Activated naive CD8-positive, alpha-beta T cell treated with anti-CD3 and anti-CD28 coated beads, Interleukin-2, amount 50 U/mL, for 24 hours (primary cell): ENCODE measurements around the gene FLAD1.

Experiments
- ATAC-seq: fragments of 150-1000 bp; cut with Tn5 transposase; one replicate; pipeline ENCODE4 v1.10.0; 2021
- DNase-seq: peaks from one replicate; pipeline ENCODE4 v3.0.0; 2021
- H3K27ac Mint-ChIP-seq: one replicate; pipeline ENCODE4 v1.8.0; 2021; ENCODE audit warnings: mild to moderate bottlenecking, mixed read lengths
- H3K27me3 Mint-ChIP-seq: one replicate; pipeline ENCODE4 v1.8.0; 2021; ENCODE audit warnings: mixed read lengths
- H3K36me3 Mint-ChIP-seq: one replicate; pipeline ENCODE4 v1.8.0; 2021; ENCODE audit warnings: low read depth, mixed read lengths
- H3K4me1 Mint-ChIP-seq: one replicate; pipeline ENCODE4 v1.8.0; 2021; ENCODE audit warnings: mixed read lengths
- H3K4me3 Mint-ChIP-seq: one replicate; pipeline ENCODE4 v1.8.0; 2021; ENCODE audit warnings: mild to moderate bottlenecking, moderate library complexity, mixed read lengths
- H3K9me3 Mint-ChIP-seq: one replicate; pipeline ENCODE4 v1.8.0; 2021; ENCODE audit warnings: mixed read lengths

The FLAD1 gene

DNA sequence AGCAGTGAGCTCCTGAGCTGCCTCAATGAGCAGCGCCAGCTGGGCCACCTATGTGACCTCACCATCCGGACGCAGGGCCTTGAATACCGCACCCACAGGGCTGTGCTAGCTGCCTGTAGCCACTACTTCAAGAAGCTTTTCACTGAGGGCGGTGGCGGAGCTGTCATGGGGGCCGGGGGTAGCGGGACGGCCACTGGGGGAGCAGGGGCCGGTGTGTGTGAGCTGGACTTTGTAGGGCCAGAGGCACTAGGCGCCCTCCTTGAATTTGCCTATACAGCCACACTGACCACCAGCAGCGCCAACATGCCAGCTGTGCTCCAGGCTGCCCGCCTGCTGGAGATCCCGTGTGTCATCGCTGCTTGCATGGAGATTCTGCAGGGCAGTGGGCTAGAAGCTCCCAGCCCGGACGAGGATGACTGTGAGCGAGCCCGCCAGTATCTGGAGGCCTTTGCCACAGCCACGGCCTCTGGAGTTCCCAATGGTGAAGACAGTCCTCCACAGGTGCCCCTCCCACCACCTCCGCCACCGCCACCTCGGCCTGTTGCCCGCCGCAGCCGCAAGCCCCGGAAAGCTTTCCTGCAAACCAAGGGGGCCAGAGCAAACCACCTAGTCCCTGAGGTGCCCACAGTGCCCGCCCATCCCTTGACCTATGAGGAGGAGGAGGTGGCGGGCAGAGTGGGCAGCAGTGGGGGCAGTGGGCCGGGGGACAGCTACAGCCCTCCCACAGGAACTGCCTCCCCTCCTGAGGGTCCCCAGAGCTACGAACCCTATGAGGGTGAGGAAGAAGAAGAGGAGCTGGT lies 31.8 kb downstream of the FLAD1 start:
- Mint-ChIP-seq H3K4me1 (peaks cover 71% of the 10 kb centered on the region), H3K27ac (no peak overlapping the region), H3K9me3 (no peaks in the 10 kb centered on the region), H3K36me3 (no peaks in the 10 kb centered on the region), H3K27me3 (no peaks in the 10 kb centered on the region), H3K4me3 (no peak overlapping the region)
- DNase-seq (no peak), ATAC-seq (no peak)

DNA sequence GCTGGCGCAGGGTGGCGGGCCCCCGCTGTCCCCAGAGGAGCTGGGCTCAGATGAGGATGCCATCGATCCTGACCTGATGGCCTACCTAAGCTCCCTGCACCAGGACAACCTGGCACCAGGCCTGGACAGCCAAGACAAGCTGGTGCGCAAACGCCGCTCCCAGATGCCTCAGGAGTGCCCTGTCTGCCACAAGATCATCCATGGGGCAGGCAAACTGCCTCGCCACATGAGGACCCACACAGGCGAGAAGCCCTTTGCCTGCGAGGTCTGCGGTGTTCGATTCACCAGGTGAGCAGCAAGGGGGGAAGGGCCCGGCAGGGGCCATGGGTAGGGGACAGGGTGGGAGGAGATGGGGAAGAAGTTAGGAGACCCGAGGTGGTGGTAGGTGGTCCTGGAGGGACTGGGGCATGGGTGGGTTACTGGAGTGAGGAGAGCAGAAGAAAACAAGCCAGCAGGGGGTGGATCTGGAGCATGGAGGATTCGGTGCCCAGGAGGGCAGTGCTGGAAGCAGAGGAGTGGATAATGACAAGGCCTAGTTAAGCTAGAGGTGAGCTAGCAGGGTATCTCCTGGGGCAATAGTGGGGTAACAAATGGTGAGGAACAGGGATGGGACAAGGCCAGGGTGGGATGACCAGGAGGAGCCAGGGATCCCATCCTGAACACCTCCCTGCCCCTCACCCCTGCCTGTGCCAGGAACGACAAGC lies 32.5 kb downstream of the FLAD1 start:
- Mint-ChIP-seq H3K27ac (no peak overlapping the region), H3K36me3 (no peaks in the 10 kb centered on the region), H3K4me3 (no peak overlapping the region), H3K4me1 (peaks cover 66% of the 10 kb centered on the region), H3K27me3 (no peaks in the 10 kb centered on the region), H3K9me3 (no peaks in the 10 kb centered on the region)
- ATAC-seq: no peak
- DNase-seq: no peak

DNA sequence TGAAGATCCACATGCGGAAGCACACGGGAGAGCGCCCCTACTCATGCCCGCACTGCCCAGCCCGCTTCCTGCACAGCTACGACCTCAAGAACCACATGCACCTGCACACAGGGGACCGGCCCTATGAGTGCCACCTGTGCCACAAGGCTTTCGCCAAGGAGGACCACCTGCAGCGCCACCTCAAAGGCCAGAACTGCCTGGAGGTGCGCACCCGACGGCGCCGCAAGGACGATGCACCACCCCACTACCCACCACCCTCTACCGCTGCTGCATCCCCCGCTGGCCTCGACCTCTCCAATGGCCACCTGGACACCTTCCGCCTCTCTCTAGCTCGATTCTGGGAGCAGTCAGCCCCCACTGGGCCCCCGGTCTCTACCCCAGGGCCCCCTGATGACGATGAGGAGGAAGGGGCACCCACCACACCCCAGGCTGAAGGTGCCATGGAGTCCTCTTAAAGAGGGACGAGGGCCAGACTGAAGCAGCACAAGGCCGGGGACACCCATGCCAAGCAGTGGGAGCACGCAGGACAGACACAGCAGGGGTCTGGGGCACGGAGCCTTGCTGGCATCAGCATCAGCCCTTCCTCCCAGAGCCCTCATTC lies 33.2 kb downstream of the FLAD1 start:
- no peaks in the 10 kb centered on the region for H3K36me3 Mint-ChIP-seq
- ATAC-seq: no peak

DNA sequence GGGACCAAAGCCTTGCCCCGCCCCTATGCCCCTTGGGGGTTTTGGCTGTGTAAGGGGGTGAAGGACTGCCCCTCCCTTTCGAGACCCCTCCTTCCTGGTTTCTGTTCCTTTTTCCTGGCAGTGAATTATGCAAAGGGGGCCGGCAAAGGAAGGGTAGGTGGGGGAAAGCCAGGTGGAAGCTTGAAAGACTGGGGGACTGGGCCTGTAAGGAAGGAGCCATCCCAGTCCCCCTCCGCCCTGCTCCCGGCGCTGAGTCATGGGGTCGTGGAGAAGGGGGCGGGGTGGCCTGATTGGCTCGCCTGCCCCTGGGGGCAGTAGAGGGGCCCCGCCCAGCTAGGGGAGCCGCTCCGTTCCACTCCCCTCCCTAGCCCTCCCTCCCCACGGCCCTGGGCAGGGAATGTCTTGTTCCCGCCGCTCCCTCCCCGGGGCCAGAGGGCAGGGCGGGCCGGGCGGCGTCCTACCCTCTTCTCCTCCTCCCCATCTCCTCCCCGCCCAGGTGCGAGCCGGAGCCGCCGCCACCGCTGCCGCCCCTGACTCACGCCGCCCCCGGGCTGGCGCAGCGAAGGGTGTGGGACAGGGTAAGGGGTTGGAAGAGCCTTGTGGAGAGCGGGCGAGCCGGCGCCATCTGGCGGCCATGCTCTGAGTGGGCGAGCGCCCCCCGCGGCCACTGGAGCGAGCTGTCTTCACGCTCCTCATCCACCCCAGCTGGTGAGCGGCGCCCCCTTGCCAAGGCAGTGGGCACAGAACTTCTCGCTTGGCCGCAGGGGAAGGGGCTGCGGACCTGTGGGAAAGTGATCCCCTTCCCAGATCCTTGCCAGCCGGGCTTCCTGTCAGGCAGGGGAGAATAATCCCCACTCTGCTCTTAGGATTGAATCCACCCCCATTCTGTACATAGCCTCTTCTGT lies 34.1 kb downstream of the FLAD1 start:
- Mint-ChIP-seq H3K27me3 (no peaks in the 10 kb centered on the region), H3K36me3 (no peaks in the 10 kb centered on the region), H3K27ac (peak overlapping the region; percentile 54)

More for the DNA sequence above, 33.2 kb downstream of the FLAD1 start:
- DNase-seq: no peak
- Mint-ChIP-seq H3K4me3 (no peak overlapping the region), H3K27ac (no peak overlapping the region), H3K4me1 (peaks cover 60% of the 10 kb centered on the region), H3K27me3 (no peaks in the 10 kb centered on the region), H3K9me3 (no peaks in the 10 kb centered on the region)

DNA sequence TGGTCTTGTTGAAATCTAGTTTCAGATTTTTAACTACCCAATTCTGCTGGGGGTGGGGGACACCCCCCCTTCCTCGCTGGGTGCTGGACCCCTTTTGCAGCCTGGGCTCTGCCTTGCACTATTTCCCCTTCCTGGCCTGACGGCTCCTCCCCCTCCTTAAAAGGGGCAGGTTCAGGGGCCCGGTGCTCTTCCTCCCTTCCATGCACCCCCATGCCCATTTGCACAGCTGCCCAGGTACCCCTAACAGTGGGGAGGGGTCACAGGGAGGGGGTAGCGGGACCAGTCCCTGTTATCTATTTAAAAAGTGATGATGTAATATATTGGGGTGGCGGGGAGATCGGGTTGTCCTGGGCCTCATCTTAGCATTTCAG lies 34.8 kb downstream of the FLAD1 start:
- peak overlapping the region; percentile 54 for H3K27ac Mint-ChIP-seq
- H3K9me3 Mint-ChIP-seq: no peaks in the 10 kb centered on the region
- DNase-seq (no peak), ATAC-seq (no peak)
- peaks cover 50% of the 10 kb centered on the region for H3K4me1 Mint-ChIP-seq
- peak overlapping the region; percentile 59 for H3K4me3 Mint-ChIP-seq
- no peaks in the 10 kb centered on the region for H3K36me3 Mint-ChIP-seq
- H3K27me3 Mint-ChIP-seq: no peaks in the 10 kb centered on the region

More for the DNA sequence above, 34.1 kb downstream of the FLAD1 start:
- Mint-ChIP-seq H3K4me1 (peaks cover 56% of the 10 kb centered on the region), H3K4me3 (peak overlapping the region; percentile 59), H3K9me3 (no peaks in the 10 kb centered on the region)
- DNase-seq (peak; percentile 92), ATAC-seq (peak; percentile 95)

DNA sequence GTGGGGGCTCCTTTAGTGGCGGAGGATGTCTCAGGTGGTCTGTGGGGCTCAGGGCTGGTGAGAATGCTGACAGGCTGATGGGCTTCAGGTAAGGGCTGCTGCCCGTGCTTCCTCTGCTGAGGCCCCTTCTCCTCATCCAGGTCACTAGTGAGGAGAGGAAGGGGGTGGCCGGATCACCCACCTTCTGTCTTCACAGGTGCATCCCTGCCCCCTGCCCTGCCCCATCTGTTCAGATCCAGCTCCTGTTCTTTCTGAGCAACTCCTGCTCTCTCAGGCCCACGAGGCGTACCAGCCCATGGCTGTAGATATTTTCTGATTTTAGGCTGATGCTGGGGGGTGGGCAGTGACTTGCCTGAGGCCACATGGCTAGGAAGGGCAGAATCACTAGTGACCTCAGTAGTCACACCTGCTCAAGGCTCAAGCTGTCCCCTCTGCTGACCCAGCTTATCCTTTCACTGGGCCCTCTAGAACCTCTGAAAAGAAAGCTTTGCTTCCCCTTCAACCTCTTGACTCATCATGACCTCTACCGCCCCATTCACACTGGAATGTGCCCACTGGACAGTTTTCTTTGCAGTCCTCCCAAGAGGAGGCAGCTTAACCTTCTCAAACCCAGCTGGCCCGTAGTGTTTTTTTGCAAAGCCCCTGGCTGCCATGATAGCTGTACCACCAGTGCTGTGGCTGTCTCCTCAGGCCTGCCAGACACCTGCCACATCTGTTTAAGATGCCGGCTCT lies 35.6 kb downstream of the FLAD1 start:
- H3K4me3 Mint-ChIP-seq: no peak overlapping the region
- H3K36me3 Mint-ChIP-seq: no peaks in the 10 kb centered on the region
- ATAC-seq (no peak), DNase-seq (no peak)
- no peaks in the 10 kb centered on the region for H3K9me3 Mint-ChIP-seq
- no peak overlapping the region for H3K27ac Mint-ChIP-seq
- H3K4me1 Mint-ChIP-seq: peaks cover 43% of the 10 kb centered on the region
- no peaks in the 10 kb centered on the region for H3K27me3 Mint-ChIP-seq

DNA sequence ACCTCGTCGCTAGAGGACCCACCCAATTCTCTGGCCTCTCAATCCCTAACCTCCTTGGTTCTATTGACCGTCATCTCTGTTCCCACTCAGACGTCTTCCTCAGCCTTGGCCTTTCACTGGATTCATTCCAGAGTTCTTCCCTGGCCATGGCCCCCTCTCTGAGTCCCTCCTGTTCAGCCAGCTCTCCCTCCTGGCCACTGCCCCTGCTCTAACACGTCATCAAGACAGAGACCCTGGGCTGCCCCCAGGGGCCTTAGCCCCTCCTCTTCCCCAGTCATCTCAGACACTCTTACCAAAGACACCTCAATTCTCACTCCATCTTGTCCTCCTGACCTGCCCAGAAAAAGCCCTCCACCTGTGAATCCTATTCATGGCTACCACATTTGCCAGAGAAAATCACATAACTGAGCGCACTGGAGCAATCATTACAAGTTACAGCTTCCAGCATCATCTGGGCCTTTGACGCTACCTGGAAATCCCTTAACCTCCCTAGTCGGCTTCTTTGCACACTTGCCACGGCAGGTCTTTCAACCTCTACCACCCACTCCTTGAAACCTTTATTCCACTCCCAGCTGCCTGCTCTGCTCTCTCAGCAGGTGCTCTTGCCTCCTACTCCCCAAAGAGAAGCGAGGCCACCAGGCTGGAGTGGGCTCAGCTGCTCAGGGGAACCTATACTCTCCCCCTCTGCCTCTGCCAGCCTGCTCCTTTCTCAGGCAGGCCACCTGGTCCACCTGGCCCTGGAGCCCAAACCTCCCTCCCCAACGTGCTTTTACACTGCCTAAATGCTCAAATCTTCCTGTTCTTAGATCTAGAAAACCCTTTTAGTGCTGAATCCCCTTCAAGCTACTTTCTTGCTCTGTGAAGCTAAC lies 36.5 kb downstream of the FLAD1 start:
- no peak for ATAC-seq
- H3K36me3 Mint-ChIP-seq: no peaks in the 10 kb centered on the region
- no peak overlapping the region for H3K4me3 Mint-ChIP-seq
- H3K4me1 Mint-ChIP-seq: peaks cover 37% of the 10 kb centered on the region
- no peaks in the 10 kb centered on the region for H3K27me3 Mint-ChIP-seq
- H3K9me3 Mint-ChIP-seq: no peaks in the 10 kb centered on the region
- DNase-seq: no peak
- peak overlapping the region; percentile 9 for H3K27ac Mint-ChIP-seq

DNA sequence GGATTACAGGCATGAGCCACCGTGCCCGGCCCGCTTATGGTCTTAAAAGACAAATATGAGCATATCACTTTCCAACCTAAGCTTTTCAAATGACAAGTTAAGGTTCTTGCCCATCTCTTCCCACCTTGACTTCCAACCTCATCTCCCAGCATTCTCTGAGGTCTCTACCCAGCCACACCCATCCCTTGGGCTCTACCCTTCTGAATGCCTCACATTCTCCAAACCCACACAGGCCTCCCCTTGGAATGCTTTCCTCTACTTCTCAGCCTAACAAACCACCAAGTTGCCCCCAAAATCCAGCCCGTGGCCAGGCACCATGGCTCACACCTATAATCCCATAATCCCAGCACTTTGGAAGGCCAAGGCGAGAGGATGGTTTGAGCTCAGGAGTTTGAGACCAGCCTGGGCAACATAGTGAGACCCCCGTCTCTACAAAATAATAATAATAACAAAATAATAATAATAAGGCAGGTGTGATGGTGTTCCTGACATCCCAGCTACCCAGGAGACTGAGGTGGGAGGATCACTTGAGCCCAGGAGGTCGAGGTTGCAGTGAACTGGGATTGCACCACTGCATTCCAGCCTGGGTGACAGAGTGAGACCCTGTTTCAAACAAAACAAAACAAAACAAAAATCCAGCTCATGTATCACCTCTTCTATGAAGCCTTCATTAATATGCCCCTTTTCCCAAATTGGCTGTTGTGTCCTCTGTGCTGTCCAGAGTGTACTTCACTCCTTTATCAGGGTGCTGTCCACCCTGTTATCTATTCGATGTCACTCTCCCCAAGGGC lies 39.2 kb downstream of the FLAD1 start:
- no peak overlapping the region for H3K27ac Mint-ChIP-seq
- H3K4me3 Mint-ChIP-seq: no peak overlapping the region
- no peaks in the 10 kb centered on the region for H3K27me3 Mint-ChIP-seq
- no peaks in the 10 kb centered on the region for H3K36me3 Mint-ChIP-seq
- no peaks in the 10 kb centered on the region for H3K9me3 Mint-ChIP-seq
- ATAC-seq (no peak), DNase-seq (no peak)
- H3K4me1 Mint-ChIP-seq: peaks cover 23% of the 10 kb centered on the region

DNA sequence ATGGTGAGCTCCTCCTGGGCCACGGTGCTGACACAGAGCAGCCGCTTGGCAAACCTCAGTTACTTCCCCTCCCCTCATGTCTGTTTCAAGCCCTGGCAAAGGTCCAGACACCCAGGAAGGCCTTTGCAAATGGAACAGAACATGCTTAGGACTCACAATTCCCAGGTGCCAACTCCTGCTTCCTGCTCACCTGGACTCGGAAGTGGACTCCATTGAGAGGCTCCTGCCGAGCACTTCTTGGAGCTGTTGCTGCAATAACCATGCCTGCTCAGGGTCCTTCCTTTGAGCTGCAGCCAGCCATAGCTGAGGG lies 39.7 kb downstream of the FLAD1 start:
- no peak for DNase-seq
- no peak overlapping the region for H3K4me3 Mint-ChIP-seq
- H3K27ac Mint-ChIP-seq: no peak overlapping the region
- H3K4me1 Mint-ChIP-seq: peaks cover 18% of the 10 kb centered on the region
- no peak for ATAC-seq
- H3K27me3 Mint-ChIP-seq: no peaks in the 10 kb centered on the region
- no peaks in the 10 kb centered on the region for H3K9me3 Mint-ChIP-seq
- H3K36me3 Mint-ChIP-seq: no peaks in the 10 kb centered on the region

DNA sequence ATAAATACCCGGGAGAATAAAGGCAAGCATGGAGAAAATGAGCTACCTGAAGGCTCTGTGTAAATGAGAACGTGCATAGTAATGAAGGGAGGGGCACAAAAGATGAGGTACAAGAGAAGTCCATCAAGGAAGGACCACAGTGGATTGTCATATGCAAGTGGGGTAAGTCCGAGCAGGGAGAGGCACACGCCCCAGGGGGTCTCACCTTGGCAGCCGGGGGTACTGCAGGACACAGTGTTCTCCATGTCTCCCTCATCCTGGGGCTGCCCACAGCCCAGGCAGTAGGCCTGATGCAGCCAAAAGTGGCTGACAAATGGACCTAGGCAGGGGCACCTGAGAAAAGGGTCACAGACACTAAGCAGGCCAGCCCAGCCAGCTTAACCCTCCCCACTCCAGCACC lies 40.5 kb downstream of the FLAD1 start:
- Mint-ChIP-seq H3K36me3 (no peaks in the 10 kb centered on the region), H3K9me3 (no peaks in the 10 kb centered on the region), H3K4me1 (peaks cover 13% of the 10 kb centered on the region), H3K27me3 (no peaks in the 10 kb centered on the region), H3K27ac (no peak overlapping the region), H3K4me3 (no peak overlapping the region)
- ATAC-seq: no peak
- DNase-seq: no peak

DNA sequence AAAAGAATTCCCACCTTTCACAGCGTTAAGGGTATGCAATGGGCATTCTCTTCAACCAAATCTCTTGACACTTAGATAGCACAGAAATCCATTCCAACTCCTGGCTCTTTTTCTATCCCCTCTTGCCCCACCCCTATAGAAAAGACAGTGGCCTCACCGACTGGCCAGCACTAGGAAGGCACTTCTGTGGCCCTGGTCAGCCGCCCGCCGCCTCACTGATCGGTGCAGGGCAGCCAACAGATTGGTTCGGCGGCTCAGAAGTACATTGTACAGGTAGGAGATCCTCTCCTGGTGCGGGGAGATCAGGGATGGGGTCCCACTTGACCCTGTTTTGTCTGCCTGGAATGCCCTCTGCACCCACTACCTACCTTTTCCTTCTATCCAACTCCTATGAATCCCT lies 41.2 kb downstream of the FLAD1 start:
- ATAC-seq (no peak), DNase-seq (no peak)
- Mint-ChIP-seq H3K27me3 (no peaks in the 10 kb centered on the region), H3K36me3 (no peaks in the 10 kb centered on the region), H3K9me3 (no peaks in the 10 kb centered on the region), H3K27ac (no peak overlapping the region), H3K4me3 (no peak overlapping the region), H3K4me1 (peaks cover 8% of the 10 kb centered on the region)

DNA sequence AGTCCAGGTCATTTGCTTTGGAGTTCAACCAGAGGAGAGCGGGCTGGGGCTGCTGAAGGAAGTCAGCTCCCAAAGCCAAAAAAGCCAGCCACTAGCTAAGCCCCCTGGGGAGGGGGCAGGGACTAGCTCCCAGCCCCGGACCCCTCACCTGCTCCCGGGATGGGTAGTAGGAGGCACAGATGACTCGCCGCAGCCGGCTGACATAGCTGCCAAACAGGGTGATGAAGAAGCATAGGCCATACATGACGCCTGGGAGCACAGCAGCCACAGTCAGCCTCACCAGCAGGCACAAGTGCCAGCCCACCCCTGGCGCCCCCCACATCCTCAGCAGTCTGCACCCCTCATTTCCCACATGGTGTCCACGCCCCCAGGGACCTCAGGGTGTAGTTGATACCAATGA lies 43.0 kb downstream of the FLAD1 start:
- DNase-seq: no peak
- Mint-ChIP-seq H3K36me3 (no peaks in the 10 kb centered on the region), H3K9me3 (no peaks in the 10 kb centered on the region), H3K4me3 (no peak overlapping the region), H3K27me3 (no peaks in the 10 kb centered on the region), H3K4me1 (no peaks in the 10 kb centered on the region), H3K27ac (no peak overlapping the region)
- no peak for ATAC-seq

DNA sequence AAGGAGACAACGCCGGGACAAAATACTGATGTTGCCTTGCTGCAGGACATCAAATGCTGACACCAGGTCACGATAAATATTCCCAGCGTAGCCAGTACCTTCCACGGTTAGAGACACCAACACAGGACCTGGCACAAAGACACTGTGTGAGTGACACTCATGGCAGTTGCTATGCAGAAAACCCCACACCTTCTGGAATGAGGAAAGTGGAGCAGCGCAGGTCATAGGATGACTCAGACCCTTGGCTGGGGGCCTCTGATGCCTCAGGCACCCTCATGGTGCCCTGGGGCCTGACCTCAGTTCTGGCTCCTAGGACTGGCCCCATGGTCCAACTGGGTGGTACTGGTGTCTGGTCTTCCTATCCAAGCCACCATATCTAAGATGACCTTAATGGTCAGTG lies 43.4 kb downstream of the FLAD1 start:
- H3K27me3 Mint-ChIP-seq: no peaks in the 10 kb centered on the region
- H3K27ac Mint-ChIP-seq: no peak overlapping the region
- ATAC-seq (peak; percentile 34), DNase-seq (no peak)
- no peaks in the 10 kb centered on the region for H3K4me1 Mint-ChIP-seq
- no peaks in the 10 kb centered on the region for H3K36me3 Mint-ChIP-seq
- H3K4me3 Mint-ChIP-seq: no peak overlapping the region
- H3K9me3 Mint-ChIP-seq: no peaks in the 10 kb centered on the region
